ENCODE measurements around the gene ABCA10.

The ABCA10 gene

GRCh38 chr17:69269131-69269998, 40.7 kb upstream of the ABCA10 start:
- TF ChIP-seq EZH2 (IDR thresholded peaks at IDR 0.05; ENCODE audit: borderline replicate concordance, low read length) (no peak), CTCF (IDR thresholded peaks at IDR 0.05; ENCODE audit: low read length) (no peak)
- Histone ChIP-seq H3K9ac (ENCODE audit: low read length) (no peak overlapping the region), H3K4me3 (ENCODE audit: low read depth, low read length, poor library complexity, severe bottlenecking) (no peak overlapping the region), H3F3A (ENCODE audit: insufficient read depth, low read length) (no peaks in the 10 kb centered on the region), H3K27me3 (ENCODE audit: insufficient read depth, low read length) (no peaks in the 10 kb centered on the region), H3K36me3 (ENCODE audit: insufficient read depth, low read length) (no peaks in the 10 kb centered on the region), H4K20me1 (ENCODE audit: insufficient read depth, low read length) (no peaks in the 10 kb centered on the region), H3K9me3 (ENCODE audit: low read length) (no peaks in the 10 kb centered on the region), H3K4me1 (ENCODE audit: insufficient read depth, low read length, severe bottlenecking) (no peaks in the 10 kb centered on the region), H2AFZ (ENCODE audit: low read length) (no peak overlapping the region), H3K27ac (ENCODE audit: low read depth, low read length, poor library complexity, severe bottlenecking) (no peak overlapping the region), H3K79me2 (ENCODE audit: insufficient read depth, low read length) (no peaks in the 10 kb centered on the region), H3K4me2 (ENCODE audit: low read length) (no peak overlapping the region), H3K9me2 (ENCODE audit: low read depth, low read length) (no peaks in the 10 kb centered on the region)

GRCh38 chr17:69268543-69269014, 40.0 kb upstream of the ABCA10 start:
- no peaks in the 10 kb centered on the region for H3K79me2 ChIP-seq (ENCODE audit: insufficient read depth, low read length)
- no peaks in the 10 kb centered on the region for H4K20me1 ChIP-seq (ENCODE audit: insufficient read depth, low read length)
- no peak overlapping the region for H2AFZ ChIP-seq (ENCODE audit: low read length)
- H3K27me3 ChIP-seq (ENCODE audit: insufficient read depth, low read length), result no peaks in the 10 kb centered on the region
- no peak overlapping the region for H3K27ac ChIP-seq (ENCODE audit: low read depth, low read length, poor library complexity, severe bottlenecking)
- H3K9ac ChIP-seq (ENCODE audit: low read length), result no peak overlapping the region
- no peaks in the 10 kb centered on the region for H3K9me2 ChIP-seq (ENCODE audit: low read depth, low read length)
- H3K4me1 ChIP-seq (ENCODE audit: insufficient read depth, low read length, severe bottlenecking), result no peaks in the 10 kb centered on the region
- H3F3A ChIP-seq (ENCODE audit: insufficient read depth, low read length), result no peaks in the 10 kb centered on the region
- no peak overlapping the region for H3K4me3 ChIP-seq (ENCODE audit: low read depth, low read length, poor library complexity, severe bottlenecking)
- H3K9me3 ChIP-seq (ENCODE audit: low read length), result no peaks in the 10 kb centered on the region
- H3K36me3 ChIP-seq (ENCODE audit: insufficient read depth, low read length), result no peaks in the 10 kb centered on the region
- TF ChIP-seq EZH2 (IDR thresholded peaks at IDR 0.05; ENCODE audit: borderline replicate concordance, low read length), result no peak
- TF ChIP-seq CTCF (IDR thresholded peaks at IDR 0.05; ENCODE audit: low read length), result no peak
- no peak overlapping the region for H3K4me2 ChIP-seq (ENCODE audit: low read length)

DNA sequence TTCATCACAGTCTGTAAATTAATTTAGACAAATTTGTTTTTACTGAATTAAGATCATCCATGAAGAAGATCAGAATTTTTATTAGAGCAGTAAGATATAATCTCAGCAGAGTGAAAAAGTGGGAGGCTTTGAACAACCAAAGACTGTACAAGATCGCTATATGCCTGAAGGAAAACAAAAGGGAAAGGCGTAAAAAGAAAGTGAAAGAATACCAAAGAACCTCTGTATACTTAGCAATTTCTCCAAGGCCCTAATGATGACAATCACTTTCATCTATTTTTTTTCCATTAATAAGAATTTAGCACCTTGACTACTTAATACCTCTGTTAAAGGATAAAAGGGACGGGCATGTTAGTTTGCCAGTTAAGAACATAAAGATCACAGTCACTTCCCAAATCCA, 38.6 kb upstream of the ABCA10 start:
- H3K9me2 ChIP-seq (ENCODE audit: low read depth, low read length), result no peaks in the 10 kb centered on the region
- no peaks in the 10 kb centered on the region for H3K27me3 ChIP-seq (ENCODE audit: insufficient read depth, low read length)
- no peaks in the 10 kb centered on the region for H3K9me3 ChIP-seq (ENCODE audit: low read length)
- H3K4me1 ChIP-seq (ENCODE audit: insufficient read depth, low read length, severe bottlenecking), result no peaks in the 10 kb centered on the region
- H3K36me3 ChIP-seq (ENCODE audit: insufficient read depth, low read length), result no peaks in the 10 kb centered on the region
- no peak overlapping the region for H3K9ac ChIP-seq (ENCODE audit: low read length)
- no peaks in the 10 kb centered on the region for H3K79me2 ChIP-seq (ENCODE audit: insufficient read depth, low read length)
- H3K4me3 ChIP-seq (ENCODE audit: low read depth, low read length, poor library complexity, severe bottlenecking), result no peak overlapping the region
- H2AFZ ChIP-seq (ENCODE audit: low read length), result no peak overlapping the region
- no peaks in the 10 kb centered on the region for H3F3A ChIP-seq (ENCODE audit: insufficient read depth, low read length)
- H4K20me1 ChIP-seq (ENCODE audit: insufficient read depth, low read length), result no peaks in the 10 kb centered on the region
- H3K4me2 ChIP-seq (ENCODE audit: low read length), result no peak overlapping the region
- TF ChIP-seq EZH2 (IDR thresholded peaks at IDR 0.05; ENCODE audit: borderline replicate concordance, low read length) (no peak), CTCF (IDR thresholded peaks at IDR 0.05; ENCODE audit: low read length) (no peak)
- no peak overlapping the region for H3K27ac ChIP-seq (ENCODE audit: low read depth, low read length, poor library complexity, severe bottlenecking)

Measured in OCI-LY1 (cell line).